Panc1 (cell line): ENCODE measurements around the gene SLC25A5.

ENCODE experiments used
- POLR2AphosphoS5 ChIP-seq: IDR thresholded peaks from 2 replicates; pipeline ENCODE4 v1.6.1; 2012; ENCODE audit warnings: mild to moderate bottlenecking, low read depth, low read length, moderate library complexity
- TCF7L2 ChIP-seq: IDR thresholded peaks from 2 replicates; pipeline ENCODE4 v1.6.1; 2011; ENCODE audit warnings: mild to moderate bottlenecking, low read depth, low read length, inconsistent platforms
- TF ChIP-seq, protein P1 (sequence below): fragments of 450-650 bp; IDR thresholded peaks from 2 replicates; pipeline ENCODE4 v1.5.1; 2017; ENCODE audit warnings: mild to moderate bottlenecking
- TF ChIP-seq, protein P2 (sequence below), 2 experiments: IDR thresholded peaks; 2 replicates each; pipeline ENCODE4 v1.6.1; 2011 to 2012; ENCODE audit warnings: low read depth in 2 of 2, control low read depth in 1 of 2, low read length in 1 of 2, mild to moderate bottlenecking in 1 of 2, moderate library complexity in 1 of 2; ENCODE audit not compliant: insufficient read depth in 1 of 2

DNA sequence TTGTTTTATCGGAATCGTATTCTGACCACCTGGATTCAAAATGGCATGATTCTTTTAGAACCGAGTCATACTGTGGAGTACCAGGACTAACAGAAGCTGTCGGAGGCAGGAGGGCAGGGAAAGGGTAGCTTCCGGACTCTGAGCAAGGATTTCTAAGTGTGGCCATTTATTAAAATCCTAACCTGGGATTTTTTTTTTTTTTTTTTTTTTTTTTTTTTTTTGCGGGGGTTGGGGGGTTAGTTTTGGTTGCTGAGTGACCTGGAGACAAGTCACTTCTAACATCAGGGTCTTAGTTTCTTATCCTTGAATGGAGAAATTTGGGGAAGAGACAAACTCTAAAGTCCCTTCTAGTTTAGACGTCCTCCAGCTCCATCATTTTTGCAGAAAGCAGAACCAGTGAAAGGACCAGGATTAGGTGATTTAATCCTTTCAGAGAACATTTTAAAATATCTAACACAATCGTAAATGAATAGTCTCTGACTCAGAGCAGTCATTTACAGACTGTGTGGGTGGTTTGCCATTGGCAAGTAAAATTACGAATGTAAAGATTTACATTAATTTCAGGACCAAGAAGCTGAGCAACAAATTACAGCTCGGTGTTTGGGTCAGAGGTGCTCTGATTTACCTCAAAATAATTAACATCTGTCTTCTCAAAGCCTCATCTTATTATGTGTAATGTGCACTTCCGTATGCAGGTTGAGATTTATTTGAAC lies 7.3 kb downstream of the SLC25A5 start:
- TF ChIP-seq, protein P1, sequence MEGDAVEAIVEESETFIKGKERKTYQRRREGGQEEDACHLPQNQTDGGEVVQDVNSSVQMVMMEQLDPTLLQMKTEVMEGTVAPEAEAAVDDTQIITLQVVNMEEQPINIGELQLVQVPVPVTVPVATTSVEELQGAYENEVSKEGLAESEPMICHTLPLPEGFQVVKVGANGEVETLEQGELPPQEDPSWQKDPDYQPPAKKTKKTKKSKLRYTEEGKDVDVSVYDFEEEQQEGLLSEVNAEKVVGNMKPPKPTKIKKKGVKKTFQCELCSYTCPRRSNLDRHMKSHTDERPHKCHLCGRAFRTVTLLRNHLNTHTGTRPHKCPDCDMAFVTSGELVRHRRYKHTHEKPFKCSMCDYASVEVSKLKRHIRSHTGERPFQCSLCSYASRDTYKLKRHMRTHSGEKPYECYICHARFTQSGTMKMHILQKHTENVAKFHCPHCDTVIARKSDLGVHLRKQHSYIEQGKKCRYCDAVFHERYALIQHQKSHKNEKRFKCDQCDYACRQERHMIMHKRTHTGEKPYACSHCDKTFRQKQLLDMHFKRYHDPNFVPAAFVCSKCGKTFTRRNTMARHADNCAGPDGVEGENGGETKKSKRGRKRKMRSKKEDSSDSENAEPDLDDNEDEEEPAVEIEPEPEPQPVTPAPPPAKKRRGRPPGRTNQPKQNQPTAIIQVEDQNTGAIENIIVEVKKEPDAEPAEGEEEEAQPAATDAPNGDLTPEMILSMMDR = no peak
- TF ChIP-seq POLR2AphosphoS5 (no peak), TCF7L2 (no peak)
- TF ChIP-seq, protein P2, sequence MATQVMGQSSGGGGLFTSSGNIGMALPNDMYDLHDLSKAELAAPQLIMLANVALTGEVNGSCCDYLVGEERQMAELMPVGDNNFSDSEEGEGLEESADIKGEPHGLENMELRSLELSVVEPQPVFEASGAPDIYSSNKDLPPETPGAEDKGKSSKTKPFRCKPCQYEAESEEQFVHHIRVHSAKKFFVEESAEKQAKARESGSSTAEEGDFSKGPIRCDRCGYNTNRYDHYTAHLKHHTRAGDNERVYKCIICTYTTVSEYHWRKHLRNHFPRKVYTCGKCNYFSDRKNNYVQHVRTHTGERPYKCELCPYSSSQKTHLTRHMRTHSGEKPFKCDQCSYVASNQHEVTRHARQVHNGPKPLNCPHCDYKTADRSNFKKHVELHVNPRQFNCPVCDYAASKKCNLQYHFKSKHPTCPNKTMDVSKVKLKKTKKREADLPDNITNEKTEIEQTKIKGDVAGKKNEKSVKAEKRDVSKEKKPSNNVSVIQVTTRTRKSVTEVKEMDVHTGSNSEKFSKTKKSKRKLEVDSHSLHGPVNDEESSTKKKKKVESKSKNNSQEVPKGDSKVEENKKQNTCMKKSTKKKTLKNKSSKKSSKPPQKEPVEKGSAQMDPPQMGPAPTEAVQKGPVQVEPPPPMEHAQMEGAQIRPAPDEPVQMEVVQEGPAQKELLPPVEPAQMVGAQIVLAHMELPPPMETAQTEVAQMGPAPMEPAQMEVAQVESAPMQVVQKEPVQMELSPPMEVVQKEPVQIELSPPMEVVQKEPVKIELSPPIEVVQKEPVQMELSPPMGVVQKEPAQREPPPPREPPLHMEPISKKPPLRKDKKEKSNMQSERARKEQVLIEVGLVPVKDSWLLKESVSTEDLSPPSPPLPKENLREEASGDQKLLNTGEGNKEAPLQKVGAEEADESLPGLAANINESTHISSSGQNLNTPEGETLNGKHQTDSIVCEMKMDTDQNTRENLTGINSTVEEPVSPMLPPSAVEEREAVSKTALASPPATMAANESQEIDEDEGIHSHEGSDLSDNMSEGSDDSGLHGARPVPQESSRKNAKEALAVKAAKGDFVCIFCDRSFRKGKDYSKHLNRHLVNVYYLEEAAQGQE (IDR thresholded peaks at IDR 0.05; ENCODE audit: insufficient read depth in 1 of 2, low read depth in 2 of 2, low read length in 1 of 2) = no peak
